ENCODE results near the gene SSTR5. TPM values are rescaled to one million over a fixed set of nuclear protein-coding genes. Genes with fewer than 3 reads are reported as not detected.

SSTR5 gene
- total RNA-seq, 4 donors from 2014 or later, result not detected

DNA sequence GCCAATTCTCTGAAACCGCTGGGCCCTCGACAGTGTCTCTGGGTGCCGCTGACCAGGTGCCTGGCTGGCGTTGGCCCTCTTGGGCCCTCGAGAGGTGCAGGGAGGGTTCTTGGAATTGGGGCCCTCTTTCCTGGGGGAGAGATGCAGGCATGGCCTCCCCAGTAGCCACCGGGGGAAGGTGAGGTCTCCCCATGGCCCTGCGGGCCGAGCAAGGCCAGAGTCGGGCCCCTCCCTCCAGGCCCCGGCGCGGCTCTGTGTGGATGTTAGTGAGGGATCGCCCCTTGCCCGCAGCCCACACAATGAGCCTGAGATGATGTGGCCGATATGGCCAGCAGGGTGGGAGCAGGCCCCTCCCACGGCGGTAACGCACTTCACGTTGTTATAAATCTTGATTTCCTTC is 46.6 kb downstream of the SSTR5 start:
- intact Hi-C loops (cut with DNase I; ENCODE audit: low total_unique reads), result no loop called here
- no peaks in the 10 kb centered on the region for H3K4me1 ChIP-seq
- no peaks in the 10 kb centered on the region for H3K9me3 ChIP-seq
- no peak for DNase-seq
- H3K27me3 ChIP-seq, result no peaks in the 10 kb centered on the region
- TF ChIP-seq, protein P1, sequence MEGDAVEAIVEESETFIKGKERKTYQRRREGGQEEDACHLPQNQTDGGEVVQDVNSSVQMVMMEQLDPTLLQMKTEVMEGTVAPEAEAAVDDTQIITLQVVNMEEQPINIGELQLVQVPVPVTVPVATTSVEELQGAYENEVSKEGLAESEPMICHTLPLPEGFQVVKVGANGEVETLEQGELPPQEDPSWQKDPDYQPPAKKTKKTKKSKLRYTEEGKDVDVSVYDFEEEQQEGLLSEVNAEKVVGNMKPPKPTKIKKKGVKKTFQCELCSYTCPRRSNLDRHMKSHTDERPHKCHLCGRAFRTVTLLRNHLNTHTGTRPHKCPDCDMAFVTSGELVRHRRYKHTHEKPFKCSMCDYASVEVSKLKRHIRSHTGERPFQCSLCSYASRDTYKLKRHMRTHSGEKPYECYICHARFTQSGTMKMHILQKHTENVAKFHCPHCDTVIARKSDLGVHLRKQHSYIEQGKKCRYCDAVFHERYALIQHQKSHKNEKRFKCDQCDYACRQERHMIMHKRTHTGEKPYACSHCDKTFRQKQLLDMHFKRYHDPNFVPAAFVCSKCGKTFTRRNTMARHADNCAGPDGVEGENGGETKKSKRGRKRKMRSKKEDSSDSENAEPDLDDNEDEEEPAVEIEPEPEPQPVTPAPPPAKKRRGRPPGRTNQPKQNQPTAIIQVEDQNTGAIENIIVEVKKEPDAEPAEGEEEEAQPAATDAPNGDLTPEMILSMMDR (IDR thresholded peaks at IDR 0.05), result no peak
- TF ChIP-seq POLR2A (IDR thresholded peaks at IDR 0.05), result no peak
- H3K36me3 ChIP-seq, result no peaks in the 10 kb centered on the region
- H3K4me3 ChIP-seq, result no peak overlapping the region
- H3K27ac ChIP-seq, result no peak overlapping the region

DNA sequence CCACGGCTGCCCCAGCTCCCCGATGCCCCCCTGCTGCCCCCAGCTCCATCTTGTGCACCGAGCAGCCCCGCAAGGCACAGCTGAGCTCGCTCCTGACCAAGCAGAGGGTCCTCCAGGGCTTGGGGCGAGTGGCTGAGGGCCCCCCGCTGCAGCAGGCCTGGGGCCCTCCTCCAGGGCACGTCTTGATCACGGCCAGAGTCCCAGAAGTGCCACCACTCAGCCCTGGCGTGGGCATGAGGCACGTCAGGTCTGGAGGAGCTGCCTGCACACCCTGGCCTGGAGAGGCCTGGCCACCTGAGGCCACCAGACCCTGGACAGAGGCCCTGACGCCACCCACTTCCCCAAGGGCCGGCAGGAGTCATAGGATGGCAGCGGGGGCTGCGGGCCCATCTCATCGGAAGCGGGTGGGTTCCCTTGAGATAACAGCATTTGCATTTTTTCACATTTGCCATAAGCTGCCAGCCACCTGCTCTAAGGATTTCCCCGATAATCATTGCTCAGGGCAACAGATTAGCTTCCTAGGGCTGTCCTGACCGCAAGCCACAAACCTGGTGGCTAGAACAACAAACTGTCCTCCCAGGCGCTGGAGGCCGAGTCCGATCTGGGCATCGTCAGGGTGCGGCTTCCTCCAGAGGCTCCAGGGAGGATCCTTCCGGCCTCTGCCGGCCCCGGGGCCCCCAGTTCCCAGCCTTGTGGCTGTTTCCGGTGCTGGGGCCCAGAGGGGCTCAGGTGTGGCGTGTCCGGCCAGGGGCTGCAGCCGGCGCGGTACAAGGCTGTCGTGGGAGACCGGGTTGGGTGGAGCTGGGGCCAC is 47.4 kb downstream of the SSTR5 start:
- DNase-seq, result no peak
- TF ChIP-seq, protein P1 (IDR thresholded peaks at IDR 0.05), result no peak
- TF ChIP-seq POLR2A (IDR thresholded peaks at IDR 0.05), result no peak
- H3K27me3 ChIP-seq, result no peaks in the 10 kb centered on the region

DNA sequence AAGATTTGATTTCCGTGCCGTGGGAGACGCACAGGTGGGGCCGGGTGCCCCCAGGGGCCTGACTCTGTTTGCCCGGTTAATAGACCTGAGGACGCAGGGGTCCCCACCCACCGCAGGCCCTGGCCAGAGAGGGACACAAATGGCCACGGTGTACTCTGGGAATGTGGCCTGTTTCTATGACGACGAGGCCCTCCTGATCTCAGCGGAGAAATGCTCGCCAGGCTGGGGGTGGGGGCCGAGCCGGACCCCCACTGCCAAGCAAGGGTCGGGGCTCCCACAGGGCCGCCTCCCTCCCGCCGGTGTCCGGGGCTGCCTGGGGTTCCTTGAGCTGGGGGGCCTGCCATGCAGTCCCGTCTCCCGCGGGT is 48.0 kb downstream of the SSTR5 start:
- no peaks in the 10 kb centered on the region for H3K36me3 ChIP-seq
- TF ChIP-seq, protein P1 (IDR thresholded peaks at IDR 0.05), result no peak
- no peak for TF ChIP-seq POLR2A (IDR thresholded peaks at IDR 0.05)
- no peaks in the 10 kb centered on the region for H3K27me3 ChIP-seq
- H3K27ac ChIP-seq, result no peak overlapping the region
- H3K4me1 ChIP-seq, result peaks cover 0 to 3% of the 10 kb centered on the region in 2 donors
- no peak for DNase-seq
- H3K9me3 ChIP-seq, result no peaks in the 10 kb centered on the region
- no peak overlapping the region for H3K4me3 ChIP-seq
- intact Hi-C loops (cut with DNase I; ENCODE audit: low total_unique reads), result no loop called here

More for the DNA sequence above, 47.4 kb downstream of the SSTR5 start:
- no peaks in the 10 kb centered on the region for H3K4me1 ChIP-seq
- H3K4me3 ChIP-seq, result no peak overlapping the region
- no peaks in the 10 kb centered on the region for H3K36me3 ChIP-seq
- intact Hi-C loops (cut with DNase I; ENCODE audit: low total_unique reads), result no loop called here
- H3K9me3 ChIP-seq, result no peaks in the 10 kb centered on the region
- no peak overlapping the region for H3K27ac ChIP-seq

DNA sequence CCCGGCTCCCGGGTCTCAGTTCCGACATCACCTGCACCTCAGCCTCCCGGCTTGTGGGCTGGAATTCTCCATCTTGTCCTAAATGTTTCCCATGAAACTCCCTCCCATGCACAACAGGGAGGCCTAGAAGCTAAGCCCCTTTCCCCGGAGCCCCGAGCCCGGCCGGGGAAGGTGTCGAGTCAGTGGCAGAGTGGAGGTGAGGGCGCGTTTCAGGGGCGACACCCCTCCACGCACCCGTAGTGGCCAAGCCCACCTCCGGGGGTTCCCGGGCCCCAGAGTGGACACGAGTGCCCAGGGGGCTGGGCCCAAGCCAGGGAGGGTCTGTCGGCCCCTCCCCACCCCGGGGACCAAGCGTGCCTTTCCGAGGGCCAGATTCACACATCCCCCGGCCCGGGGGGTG is 48.5 kb downstream of the SSTR5 start:
- Histone ChIP-seq H3K27me3 (no peaks in the 10 kb centered on the region), H3K27ac (no peak overlapping the region)
- intact Hi-C loops (cut with DNase I; ENCODE audit: low total_unique reads), result no loop called here

More for the DNA sequence above, 48.5 kb downstream of the SSTR5 start:
- H3K36me3 ChIP-seq, result no peaks in the 10 kb centered on the region
- no peak for DNase-seq
- H3K4me3 ChIP-seq, result no peak overlapping the region
- no peaks in the 10 kb centered on the region for H3K9me3 ChIP-seq
- no peak for TF ChIP-seq POLR2A (IDR thresholded peaks at IDR 0.05)
- TF ChIP-seq, protein P1 (IDR thresholded peaks at IDR 0.05), result no peak
- H3K4me1 ChIP-seq, result peaks cover 0 to 4% of the 10 kb centered on the region in 2 donors

All from uterus (tissue), 4 donors.